IPS-11a (cell line): ENCODE results near the gene IFT122.

ENCODE experiments used
- H3K4me3 ChIP-seq: one replicate; pipeline ENCODE4 v1.5.1; 2013; ENCODE audit warnings: low read depth, low read length, control low read depth

The IFT122 gene

DNA sequence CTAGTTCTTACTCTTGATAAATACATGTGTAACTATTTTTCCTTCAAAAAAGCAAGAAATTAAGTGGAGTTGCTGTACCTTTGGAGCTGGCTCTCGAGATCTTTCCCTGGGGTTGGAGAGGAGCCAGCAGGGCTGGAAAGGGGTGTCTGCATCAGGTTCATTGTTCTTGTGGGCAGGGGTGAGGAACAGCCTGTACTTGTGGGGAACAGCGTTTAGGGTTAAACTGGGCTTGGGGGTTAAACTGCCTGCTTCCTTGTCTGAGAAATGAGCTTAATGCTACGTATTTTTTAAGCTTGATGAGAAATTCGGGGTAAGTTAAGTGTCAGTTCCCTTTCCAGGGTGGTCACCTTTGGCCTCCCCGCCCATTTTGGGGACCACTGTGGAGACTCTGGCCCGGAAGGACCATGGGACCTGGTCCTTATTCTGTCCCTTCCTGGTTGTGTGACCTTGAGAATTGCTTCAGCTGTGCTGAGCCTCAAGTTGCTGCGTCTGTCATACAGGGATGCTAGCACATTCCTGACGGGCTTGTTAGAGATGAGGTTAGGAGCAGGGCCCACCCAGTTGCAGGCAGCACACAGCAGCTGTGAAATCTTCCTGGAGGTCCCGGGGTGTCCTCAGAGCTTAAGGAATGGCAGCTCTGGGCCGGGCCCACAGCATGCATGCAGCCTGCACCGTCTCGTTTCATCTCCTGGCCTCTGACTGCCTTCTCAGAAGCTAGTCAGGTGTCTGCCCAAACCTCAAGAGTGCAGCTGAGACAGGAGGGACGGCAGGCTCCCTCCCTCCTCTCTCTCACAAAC is 114.5 kb downstream of the IFT122 start:
- no peak overlapping the region for H3K4me3 ChIP-seq

DNA sequence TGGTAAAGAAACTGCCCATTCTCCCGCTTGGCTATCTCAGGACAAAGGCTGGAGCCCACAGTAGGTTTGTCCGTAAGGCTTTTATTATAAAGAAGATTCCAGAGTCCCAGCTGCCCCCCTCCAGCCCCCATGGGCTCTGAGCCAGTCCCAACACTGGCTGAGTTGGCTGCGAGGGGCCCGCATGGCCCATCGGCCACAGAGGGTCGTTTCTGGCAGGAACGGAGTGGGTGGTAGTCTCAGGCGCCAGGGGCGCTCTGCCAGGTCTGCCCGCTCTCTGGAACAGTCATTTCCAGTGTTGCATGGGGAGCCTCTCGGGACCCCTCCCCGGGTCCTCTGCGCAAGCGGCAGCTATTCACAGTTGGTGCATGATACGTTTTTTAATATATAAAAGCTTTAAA is 115.1 kb downstream of the IFT122 start:
- H3K4me3 ChIP-seq = no peak overlapping the region

DNA sequence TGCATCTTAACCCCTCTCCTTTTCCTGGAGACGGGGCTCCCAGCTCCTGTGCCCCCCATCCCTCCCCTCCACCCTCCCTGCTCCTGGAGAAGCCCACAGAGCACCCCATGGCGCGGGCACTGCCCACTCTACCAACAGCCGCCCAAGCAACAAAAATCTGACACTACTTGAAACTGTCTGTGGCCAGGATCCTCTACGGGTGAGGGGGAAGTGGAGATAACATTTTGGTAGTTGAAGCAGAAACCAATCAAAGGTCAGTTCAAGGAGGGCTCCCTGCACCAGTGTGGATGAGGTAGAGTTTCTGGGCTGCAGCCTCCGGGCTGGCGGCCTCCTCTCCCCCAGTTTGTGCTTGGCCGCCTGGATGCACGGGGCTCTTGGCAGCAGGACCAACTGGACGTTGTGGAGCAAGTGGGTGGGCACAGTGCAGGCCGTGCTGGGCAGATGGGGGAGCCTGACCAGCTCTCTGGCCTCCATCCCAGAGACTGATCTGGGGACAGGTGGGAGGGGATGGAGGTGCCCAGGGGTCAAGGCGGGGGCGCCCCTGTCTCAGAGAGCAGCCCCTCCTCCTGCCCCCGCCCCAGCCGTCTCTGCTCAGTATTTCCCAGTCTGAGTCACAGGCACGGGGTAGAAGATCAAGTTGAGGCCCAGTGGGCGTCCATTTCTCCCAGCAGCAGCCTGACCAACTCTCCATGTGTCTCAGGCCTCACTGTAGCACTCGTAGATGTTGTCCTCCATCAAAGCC is 115.8 kb downstream of the IFT122 start:
- no peak overlapping the region for H3K4me3 ChIP-seq

DNA sequence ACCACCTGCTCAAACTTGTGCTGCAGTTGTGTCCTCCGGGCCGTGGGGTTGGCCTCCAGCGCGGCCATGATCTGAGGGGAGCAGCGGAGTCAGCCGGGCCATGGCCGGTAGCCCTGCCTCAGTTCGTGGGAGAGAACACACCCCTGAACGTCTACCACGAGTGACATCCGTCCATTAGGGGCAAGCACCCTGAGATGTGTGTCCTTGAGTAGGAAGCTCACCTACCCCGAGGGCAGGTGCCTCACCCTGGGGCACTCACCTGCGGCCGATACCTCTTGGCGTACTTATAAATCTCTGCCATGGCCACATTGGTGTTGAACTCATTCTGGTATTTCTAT is 116.3 kb downstream of the IFT122 start:
- H3K4me3 ChIP-seq = no peak overlapping the region

DNA sequence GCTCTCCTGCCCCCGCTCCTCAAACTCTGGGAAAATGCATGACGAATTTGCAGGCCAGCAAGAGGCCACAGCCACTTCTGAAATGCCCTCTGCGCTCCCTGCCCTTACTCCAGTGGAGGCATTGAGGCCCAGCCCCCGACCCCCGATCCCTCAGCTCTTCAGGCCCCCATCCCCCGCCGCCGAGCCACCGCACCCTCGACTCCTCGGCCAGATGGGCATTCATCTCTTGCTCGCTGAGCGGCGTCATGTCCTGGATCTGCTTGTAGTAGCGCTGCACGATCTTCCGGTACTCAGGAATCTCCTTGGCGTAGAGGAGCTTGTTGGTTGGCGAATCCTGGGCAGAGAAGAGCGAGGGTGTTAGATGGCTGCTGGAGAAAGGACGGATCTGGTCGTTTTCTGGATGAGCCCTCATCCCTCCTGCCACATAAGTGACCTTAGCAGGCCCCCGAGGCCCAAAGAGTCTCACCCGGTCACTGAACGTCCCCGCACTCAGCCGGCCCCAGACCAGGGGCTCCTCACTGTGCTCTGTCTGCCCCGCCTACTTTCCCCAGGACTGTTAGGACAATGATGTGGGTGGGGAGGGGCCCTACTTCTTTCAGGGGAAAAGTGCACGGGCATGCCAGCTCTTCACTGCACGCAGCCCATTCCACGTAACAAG is 117.0 kb downstream of the IFT122 start:
- no peak overlapping the region for H3K4me3 ChIP-seq

DNA sequence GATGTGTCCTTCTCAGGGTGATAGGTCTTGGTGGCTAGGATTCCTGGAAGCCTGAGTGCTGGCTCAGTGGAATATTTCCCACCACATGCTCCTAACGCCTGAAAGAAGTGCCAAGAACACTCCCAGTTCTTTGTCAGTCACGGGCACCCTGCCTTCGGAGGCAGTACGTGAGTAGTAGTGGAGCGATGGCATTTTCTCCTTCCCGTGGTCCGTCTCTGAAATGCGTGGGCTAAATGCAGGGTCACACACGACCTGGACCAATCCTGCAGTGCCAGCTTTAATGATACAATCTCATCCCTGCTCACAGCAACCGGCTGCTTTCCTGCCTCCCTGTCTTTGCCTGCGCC is 117.5 kb downstream of the IFT122 start:
- H3K4me3 ChIP-seq = no peak overlapping the region

DNA sequence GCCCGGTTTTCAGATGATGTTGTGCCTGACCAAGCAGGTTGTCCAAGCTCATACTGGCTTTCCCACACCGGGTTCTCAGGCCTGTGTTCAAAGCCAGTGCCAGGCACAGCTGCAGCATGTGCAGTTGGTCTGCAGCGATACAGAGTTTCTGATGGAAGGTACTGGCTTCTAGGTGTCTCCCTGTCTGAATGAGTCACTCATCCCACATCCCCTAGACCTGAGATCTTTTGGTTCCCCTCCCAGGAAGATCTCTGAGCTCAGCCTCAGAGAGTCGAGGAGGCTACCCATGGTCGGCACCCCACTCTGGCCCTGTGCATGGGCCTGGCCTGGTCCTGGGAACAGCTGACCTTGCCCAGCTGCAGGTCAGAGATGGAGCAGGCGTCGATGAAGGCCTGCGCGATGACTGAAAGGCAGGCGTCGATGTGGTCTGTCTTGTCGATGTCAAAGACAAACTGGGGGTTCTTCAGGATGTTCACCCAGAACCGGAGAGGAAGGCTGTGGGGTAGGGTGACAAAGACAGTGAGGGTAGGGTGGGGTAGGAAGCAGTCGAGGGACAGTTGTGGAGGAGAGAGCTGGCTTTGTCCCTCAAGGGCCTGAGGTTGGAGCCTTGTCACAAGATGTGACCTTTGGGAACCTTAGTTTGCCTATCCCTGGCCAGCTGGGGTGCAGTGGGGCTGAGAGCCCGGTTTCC is 118.2 kb downstream of the IFT122 start:
- no peak overlapping the region for H3K4me3 ChIP-seq

DNA sequence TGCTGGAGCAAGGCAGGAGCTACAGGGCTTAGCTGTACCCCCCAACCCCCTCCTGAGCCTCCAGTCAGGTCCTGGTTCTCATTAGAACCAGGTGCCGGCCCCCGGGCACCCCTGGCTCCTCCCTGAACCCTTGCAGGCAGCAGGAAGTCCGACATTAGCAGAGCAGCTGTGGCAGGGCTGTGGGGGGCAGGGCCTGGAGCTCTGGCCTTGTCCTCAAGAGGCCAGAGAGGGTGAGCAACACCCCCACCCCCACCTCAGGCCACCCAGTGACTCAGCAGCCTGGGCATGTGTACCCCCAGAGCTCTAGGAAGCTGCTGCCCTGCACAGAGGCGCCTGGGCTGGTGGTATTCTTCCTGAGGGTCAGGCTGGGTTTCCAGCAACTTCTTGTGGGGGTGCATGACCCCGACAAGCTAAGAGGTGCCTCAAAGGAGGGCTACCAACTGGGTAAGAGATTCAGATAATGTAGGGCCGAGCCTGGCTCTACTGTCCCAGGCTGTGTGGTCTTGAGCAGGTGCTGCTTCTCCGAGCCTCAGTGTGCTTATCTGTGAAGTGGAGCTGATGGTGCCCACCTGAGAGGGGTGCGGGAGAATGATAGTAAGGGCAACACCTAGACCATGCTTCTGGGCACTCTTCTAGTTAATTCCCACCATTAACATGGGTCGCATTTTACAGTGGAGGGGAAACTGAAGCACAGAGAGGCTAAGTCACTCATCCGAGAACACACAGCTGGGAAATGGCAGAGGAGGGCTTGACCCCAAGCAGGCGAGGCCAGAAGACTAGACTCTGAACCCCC is 118.9 kb downstream of the IFT122 start:
- H3K4me3 ChIP-seq = no peak overlapping the region

DNA sequence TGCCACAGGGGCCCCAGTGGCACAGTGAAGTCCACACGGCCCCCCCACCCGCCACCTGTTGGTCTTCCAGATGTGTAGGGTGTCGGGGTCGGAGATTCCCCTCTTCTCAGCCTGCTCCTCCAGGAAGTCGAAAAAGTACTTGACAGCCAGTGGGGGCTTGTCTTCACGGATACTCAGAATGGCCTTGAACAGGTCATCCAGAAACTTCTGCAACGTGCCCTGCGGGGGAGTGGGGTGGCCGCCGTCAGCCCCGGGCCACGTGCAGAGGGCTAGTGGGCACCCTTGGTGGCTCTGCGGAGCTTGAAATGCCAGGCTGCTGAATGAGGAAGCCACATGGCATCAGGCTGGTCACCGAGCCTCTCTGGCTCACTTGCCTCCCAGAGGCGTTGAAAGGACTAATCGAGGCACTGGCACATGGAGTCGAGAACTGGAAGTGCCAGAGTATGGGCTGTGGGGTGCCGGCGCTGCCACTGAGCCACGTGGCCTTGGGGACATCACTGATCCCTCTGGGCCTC is 119.6 kb downstream of the IFT122 start:
- no peak overlapping the region for H3K4me3 ChIP-seq

DNA sequence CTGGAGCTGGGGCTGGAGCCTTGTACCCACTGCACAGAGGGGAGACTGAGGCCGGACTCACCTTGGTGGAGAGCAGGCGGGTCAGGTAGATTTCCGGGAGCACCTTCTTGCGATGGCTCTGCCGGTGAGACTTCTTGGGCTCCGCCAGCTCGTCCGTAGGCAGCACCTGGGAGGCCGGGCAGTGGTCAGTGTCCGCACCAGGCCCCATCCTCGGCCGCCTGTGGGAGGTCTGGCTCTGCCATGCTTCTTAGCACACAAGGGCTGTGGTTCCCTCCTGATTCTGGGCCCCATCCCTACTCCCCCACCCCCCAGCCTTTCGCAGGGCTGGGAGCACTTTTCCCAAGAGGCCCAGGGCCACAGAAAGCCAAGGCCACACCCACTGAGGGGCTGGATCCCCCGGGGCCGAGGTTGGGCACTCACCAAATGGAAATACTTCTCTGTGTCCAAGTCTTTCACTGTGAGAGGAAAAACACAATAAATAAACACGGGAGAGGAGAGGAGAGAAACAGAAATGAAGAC is 120.3 kb downstream of the IFT122 start:
- no peak overlapping the region for H3K4me3 ChIP-seq

DNA sequence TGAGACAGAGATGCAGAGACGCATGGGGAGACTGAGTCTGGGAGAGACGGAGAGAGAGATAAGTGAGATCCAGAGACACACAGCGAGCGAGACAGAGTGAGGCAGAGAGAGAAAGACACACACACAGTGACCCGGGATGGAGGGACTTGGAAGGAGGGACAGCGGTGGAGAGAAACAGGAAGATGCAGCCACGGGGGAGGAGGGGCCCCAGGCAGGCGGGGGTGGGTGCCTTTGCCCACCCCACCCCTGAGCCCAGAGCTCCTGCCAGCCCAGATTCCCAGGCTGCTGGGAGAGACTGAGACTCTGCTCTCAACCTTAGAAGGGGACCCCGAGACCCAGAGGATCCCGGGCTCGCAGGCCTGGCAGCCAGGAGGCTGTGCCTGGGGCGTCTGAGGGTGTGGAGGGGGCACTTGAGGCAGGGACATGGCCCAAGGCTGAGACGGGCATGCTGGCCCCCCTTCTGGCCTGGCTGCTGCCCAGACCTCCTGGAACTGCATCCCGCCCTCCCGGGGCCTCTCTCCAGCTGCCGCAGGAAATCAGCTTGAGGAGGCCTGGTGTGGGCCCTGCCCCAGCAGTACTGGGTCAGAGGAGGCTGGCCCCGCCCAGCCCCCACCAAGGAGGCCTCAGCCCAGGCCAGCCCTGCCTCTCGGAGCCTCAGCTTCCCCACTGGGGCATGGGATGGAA is 121.0 kb downstream of the IFT122 start:
- H3K4me3 ChIP-seq = no peak overlapping the region

DNA sequence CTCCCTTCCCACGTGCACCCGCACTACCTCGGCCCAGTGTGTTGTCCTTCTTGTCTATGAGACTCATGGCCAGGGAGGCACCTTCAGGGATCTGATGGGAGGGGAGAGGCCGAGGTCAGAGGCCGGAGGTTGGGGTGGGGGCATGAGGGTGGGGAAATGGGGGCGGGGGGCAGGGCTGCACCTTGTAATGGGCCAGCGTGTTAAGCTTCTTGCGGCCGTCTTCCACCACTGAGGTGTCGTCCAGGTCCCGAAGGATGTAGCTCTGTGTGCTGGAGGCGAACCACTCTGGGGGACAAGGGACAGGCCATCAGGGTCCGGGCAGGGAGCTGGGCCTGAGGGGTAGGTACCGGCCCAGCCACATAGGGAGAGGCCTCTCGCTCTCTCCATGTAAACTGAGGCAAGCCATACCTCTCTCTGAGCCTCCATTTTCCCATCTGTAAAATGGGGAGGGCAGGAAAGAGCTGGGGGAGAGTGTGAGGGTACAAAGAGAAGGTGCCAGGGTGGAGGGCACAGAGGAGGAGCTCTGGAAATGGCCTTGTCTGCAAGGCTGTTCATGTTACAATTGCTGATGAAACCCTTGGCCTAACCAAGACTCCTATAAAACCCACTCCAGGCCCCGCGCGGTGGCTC is 121.7 kb downstream of the IFT122 start:
- H3K4me3 ChIP-seq = no peak overlapping the region

DNA sequence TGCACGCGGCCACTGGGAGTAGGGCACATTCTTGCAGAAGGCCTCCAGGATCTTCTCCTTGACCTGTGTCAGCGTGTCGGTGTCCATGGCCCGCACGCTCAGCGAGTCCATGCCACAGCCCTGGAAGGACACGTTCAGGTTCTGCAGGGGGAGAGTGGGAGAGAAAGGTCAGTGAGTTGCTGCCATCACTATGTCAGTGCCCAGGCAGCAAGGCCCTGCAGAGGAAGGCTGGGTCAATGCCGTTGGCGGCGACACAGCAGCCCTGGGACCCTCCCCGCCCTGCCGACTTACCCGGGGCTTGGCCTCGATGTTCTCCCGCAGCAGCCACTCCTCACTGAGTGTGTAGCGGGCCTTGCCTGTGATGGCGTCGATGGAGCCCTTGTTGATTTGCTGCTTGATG is 122.8 kb downstream of the IFT122 start:
- no peak overlapping the region for H3K4me3 ChIP-seq

DNA sequence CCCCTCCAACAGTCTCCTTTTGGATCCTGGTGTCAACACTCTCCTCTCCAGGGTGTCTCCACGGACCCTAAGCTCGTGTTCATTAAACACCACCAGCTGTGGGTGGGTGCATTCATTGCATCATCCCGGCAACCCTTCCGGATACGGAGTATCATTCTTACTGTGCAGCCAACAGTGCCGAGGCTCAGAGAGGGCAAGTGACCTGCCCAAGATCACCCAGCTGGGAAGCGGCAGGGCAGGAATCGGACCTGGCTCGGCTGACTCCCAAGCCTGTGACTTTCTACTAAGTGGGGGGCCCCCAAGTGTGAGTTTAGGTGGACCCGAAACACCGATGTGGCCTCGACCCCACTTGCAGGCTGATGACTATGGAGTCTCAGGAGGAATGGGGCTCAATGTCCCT is 123.3 kb downstream of the IFT122 start:
- no peak overlapping the region for H3K4me3 ChIP-seq

DNA sequence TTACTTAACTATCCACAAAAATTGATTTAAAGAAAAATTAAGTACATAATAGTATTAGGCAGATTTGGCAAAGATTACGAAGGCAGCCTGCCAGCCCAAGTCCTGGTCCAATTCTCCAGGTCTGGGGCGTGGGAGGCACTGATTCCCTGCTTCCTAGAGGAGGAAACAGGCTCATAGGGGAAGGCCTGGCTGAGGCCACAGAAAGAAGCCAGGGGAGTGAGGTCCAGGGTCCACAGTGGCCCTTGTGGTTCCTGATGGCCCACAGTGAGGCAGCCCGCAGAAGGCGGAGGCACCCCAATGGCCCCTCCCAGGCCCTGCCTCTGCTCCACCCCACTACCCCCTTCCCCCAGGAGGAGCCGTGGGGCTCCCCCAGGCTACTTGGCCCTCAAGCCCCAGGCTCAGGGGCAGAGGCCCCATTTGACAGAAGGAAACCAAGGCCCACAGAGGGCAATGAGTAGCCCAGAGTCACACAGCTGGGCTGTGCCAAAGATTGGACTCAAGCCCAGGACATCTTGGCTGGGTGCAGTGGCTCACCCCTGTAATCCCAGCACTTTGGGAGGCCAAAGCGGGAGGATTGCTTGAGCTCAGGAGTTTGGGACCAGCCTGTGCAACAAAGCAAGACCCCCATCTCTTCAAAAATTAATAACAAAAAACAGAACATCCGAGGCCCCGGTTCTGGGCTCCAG is 124.0 kb downstream of the IFT122 start:
- H3K4me3 ChIP-seq = no peak overlapping the region

DNA sequence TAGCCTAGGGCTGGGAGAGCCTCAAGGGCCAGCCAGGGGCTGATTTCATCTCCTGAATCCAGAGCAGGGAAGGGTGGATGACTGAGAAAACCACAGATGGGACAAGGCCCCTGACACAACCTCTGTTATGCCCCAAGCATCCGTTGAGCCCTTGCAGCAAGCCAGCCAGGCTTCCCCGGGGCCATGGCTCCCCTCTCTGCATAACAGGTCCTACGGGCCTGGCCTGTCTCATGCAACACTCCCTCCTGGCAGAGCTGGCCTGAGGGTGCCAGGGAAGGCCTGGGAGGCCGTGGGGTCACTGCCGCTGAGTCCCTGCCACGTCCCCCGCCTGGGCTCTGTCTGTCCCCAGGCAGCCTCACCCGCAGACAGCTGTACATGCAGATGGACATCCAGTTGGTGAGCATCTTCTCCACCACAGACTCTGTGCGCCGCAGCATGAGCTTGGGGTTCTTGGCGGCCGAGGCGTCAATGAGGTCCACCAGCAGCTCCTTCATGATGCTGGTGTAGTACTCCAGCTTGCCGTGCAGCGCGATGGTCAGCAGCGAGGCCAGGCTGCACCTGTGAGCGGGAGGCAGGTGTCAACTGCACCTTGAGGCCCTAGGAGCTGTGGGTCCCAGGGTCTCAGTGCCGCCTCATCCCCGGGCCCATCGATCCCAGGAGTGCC is 125.1 kb downstream of the IFT122 start:
- H3K4me3 ChIP-seq = no peak overlapping the region

DNA sequence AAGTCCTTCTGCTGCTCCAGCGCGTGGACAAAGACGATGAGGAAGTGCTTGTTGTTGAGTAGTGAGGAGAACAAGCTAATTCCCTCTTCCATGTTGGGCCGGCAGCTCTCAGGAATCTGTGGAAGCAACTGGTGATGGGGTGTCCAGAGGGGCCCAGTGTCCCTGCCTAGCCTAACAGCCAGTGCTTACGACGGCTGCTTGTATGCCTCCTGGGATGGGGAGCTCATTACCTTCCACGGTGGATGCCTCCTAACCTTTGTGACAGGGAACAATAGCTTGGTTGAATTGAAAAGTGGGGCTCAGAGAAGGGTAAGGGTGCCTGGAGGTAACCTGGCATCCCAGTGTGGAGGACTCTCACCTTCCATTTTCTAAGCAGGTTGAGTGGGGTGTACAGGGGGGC is 125.9 kb downstream of the IFT122 start:
- H3K4me3 ChIP-seq = no peak overlapping the region

DNA sequence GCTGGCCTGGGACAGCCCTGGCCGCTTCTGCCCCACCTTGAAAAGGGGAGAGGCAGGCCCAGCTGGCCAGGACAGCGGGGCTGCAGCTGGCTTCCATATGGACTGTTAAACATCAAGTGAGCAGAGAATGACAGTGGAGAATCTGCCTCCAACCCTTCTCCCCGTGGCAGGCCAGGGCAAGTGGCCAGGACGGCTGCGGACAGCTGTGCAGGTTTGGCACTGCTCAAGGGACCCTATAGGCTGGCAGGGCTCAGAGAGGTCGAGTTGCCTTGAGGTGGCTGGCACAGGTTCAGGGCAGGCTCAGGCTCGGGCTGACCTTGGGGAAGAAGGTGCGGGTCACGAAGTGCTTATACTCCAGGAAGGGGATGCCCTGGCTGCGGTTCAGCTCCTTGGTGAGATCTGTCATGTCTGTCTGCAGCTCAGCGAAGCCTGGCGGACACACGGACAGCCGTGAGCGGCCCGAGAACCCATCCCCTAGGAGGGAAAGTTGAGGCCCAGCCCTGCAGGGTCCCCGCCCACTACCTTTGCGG is 127.2 kb downstream of the IFT122 start:
- no peak overlapping the region for H3K4me3 ChIP-seq
